Activated CD8-positive, alpha-beta memory T cell treated with anti-CD3 and anti-CD28 coated beads for 1 hour (primary cell): ENCODE results near the gene KAT6B.
"Not testable (repeated sequence)": the region's sequence is repeated elsewhere in the genome, so short reads cannot be mapped to it uniquely, and the experiment has no call there.

ENCODE experiments used
- DNase-seq, 2 donors: peaks; one replicate each; pipeline ENCODE4 v3.0.0-alpha.2; 2020; ENCODE audit warnings: low read depth in 1 of 2; ENCODE audit errors: extremely low read depth in 1 of 2

The KAT6B gene

GRCh38 chr10:74916283-74916682, 89.9 kb downstream of the KAT6B start:
- no peak for DNase-seq

DNA sequence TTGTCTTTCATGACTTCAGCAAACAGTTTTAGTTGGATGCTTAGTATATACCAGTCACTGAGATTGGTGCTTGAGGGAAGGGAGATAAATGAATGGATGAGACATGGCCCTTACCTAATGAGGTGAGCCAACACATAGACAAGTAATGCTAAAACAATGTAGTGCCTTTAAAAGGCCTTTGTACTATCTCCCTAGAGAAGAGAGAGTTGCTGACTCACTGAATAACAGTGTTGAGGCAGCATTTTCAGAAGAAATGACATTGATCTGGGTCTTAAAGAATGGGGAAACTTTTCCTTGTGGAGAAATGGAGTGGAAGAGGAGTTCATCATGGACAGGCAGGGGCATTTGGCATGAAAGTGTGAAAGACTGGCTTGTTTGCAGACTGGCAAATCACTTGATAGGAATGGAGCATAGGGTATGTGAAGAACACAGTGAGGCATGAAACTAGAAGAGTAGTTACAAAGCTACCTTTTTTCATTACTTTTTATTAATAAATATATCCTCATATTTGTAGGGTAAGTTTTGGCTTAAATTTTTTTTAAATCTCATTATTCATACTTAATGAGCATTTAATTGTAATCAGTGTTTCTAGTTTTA, 91.2 kb downstream of the KAT6B start:
- no peak for DNase-seq

DNA sequence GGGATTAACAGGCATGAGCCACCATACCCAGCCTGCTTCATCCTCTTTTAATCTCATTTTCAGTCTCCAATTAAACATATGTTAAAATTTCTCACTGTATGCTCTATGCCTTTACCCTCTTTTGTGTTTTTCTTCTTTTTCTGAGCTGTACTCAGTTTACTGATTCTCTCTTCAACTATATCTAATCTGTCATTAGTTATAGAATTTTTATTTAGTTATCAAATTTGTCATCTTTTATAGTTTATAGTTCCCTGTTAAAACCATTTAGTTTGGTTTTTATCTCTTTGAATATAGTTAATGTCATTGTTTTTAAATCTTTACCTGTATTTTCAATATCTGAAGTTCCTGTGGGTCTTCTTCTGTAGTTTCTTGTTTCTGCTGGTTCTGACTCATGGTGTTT, 93.3 kb downstream of the KAT6B start:
- DNase-seq: no peak

DNA sequence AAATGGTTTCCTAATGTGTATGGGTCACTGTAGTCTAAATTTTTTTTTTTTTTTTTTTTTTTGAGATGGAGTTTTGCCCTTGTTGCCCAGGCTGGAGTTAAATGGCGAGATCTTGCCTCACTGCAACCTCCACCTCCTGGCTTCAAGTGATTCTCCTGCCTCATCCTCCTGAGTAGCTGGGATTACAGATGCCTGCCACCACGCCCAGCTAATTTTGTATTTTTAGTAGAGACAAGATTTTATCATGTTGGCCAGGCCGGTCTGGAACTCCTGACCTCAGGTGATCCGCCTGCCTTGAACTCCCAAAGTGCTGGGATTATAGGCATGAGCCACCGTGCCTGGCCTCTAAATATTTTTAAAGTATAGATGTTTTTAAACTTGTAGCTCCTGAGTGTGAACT, 94.7 kb downstream of the KAT6B start:
- not testable (repeated sequence) for DNase-seq

DNA sequence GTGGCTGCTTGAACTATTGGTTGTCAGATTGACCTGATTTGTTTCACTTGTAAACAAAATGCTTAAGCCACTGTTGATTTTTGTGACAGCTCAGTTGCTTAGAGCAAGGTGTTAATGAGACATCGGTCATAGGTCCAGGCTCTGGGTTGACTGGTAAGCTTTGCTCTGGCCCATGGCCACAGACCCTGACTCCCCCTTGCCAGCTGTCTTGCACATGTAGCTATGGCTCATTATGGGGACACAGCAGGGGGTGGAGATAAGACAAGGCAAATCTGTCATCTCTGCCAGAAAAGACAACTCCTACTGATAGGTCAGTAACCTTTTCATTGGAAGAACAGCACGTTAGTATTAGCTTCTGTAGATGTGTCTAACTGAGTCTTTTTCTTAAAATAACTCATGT, 95.3 kb downstream of the KAT6B start:
- DNase-seq: no peak

GRCh38 chr10:74922921-74923320, 96.5 kb downstream of the KAT6B start:
- DNase-seq: no peak

DNA sequence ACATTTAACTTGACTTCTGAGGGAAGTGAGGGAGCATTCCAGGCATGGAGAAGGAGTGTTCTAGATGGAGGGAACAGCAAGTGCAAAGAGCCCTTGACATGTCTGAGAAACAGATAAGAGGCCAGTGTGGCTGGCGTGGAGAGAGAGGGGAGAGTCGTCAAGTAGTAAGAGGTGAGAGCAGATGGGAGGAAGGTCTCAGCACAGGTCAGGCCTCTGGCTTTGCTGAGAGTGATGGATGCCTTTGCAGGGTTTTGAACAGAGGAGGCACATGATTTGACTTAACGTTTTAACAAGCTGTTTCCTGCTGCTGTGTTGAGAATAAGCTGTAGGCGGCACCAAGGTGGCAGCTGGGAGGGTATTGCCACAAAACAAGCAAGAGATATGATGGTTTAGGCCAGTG, 97.2 kb downstream of the KAT6B start:
- no peak for DNase-seq

DNA sequence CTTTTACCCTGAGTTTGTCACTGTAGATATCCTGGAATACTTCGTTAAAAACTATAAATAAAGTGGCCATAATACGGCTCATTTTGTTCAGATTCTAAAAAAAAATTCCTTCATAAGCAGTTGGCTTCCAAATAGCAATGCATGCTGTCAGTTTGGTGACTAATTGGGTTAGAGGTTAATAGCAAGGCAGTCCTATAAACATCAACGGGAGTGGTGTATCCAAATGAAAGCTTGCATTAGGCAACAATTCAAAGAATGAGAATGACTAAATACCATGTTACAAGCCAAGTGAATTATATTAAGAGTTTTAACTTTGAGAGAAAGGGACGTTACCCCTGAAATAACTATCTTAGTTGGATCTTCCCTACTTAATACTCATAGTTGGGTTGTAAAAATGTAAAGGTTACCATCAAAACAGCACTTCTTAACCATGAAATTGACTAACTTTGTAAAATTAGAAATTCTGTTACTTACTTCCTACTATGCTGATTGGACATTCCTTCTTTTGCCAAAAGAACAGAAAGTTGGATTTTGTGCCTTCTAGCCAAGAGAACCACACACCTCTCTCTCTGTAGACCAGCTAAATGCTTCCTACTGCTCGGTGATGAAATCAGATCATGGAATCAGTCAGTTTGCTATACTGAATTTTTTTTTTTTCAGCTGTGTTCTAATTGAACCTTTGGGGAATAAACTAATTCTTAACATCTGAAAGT, 98.0 kb downstream of the KAT6B start:
- no peak for DNase-seq

GRCh38 chr10:74925291-74925690, 98.9 kb downstream of the KAT6B start:
- DNase-seq: no peak

GRCh38 chr10:74925708-74926107, 99.3 kb downstream of the KAT6B start:
- no peak for DNase-seq

GRCh38 chr10:74926791-74927585, 100.6 kb downstream of the KAT6B start:
- no peak for DNase-seq

- no peak for DNase-seq
Observed at GRCh38 chr10:74927701-74928100, 101.3 kb downstream of the KAT6B start.

DNA sequence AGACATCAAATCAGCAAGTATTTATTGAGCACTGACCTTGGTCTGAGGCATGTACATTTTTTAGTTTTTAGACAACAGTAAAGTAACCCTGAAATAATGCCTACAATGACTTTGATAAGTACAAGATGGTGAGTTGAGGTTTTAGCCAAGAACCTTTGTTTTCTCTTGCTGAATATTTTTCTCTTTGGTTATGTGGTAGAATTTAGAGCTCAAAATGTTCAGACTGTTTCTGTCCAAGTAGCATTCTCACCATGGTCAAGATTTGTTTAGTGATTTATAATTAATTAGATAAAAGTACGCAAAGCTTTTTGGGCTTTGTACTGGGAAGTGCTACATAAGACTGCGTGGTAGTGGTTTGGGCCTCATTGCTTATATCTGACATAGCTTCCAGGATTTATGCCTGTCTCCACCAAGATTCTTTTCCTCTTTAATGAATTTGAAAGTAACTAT, 102.4 kb downstream of the KAT6B start:
- no peak for DNase-seq

GRCh38 chr10:74929197-74929596, 102.8 kb downstream of the KAT6B start:
- no peak for DNase-seq

- no peak for DNase-seq
Observed at GRCh38 chr10:74930965-74931364, 104.6 kb downstream of the KAT6B start.

- DNase-seq: no peak
Observed at GRCh38 chr10:74932648-74933047, 106.2 kb downstream of the KAT6B start.

- no peak for DNase-seq
Observed at GRCh38 chr10:74934100-74934812, 107.9 kb downstream of the KAT6B start.

DNA sequence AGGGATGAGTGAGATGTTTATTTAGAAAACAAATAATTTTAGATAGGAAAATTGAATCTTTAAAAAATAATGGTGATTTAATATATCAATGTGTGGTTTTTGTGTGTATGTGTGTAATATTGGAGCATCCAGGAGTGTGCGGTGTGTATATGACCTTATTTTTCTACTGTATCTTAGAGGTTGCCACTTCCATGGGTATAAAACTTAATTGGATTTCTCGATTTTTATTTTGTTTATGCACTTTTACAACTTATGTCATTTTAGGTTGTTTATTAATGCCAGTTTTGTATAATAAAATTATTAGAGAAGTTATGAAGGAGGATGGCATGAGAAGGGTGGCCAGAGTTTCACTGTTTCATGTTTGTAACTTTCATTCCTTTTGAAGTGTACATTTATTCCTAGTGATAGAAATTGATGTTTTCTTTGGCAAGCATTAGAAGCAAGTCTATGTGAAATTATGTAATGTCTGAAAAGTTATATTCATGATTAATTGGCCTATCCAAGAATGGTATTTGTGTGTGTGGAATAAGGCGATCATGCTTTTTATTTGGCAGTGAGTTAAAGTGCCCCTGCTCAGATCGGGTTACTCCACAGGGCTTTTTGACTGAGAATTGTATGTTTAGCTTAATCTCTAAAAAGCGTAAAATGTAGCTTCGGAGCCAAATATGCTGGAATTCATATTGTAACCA, 110.3 kb downstream of the KAT6B start:
- no peak for DNase-seq

GRCh38 chr10:74937266-74937856, 111.0 kb downstream of the KAT6B start:
- no peak for DNase-seq

- DNase-seq: no peak
Observed at GRCh38 chr10:74944205-74944604, 117.8 kb downstream of the KAT6B start.
